H1 (cell line): ENCODE measurements around the gene TNFRSF1A. TPM values are rescaled to one million over a fixed set of nuclear protein-coding genes. Genes with fewer than 3 reads are reported as not detected.

Experiments
- CTCF ChIA-PET: fragments of 300-600 bp; sonication (Branson Sonifier 250); formaldehyde crosslinking; loops from one replicate; lab custom pipeline; 2021; ENCODE audit not compliant: partially characterized antibody; lab: Charles Lee
- POLR2A ChIA-PET: fragments of 300-600 bp; sonication (Branson Sonifier 250); formaldehyde crosslinking; loops from one replicate; lab custom pipeline; 2021; ENCODE audit warnings: inconsistent platforms; ENCODE audit not compliant: partially characterized antibody; lab: Charles Lee
- DNase-seq, 2 experiments: peaks; one replicate each; pipeline versions ENCODE4 v3.0.0 to v3.0.0-alpha.2; 2010 to 2022; ENCODE audit warnings: low spot score in 2 of 2, low read depth in 1 of 2, mixed read lengths in 1 of 2
- FAIRE-seq: peaks from 2 replicates; lab custom pipeline; 2011; peaks lifted over from hg19 to GRCh38; lab: Jason Lieb, UNC
- H2AFZ ChIP-seq: 2 replicates; pipeline ENCODE4 v1.8.1; 2012; ENCODE audit warnings: low read length, inconsistent platforms
- H2AK5ac ChIP-seq: 2 replicates; pipeline ENCODE4 v1.6.1; 2013; ENCODE audit warnings: low read depth, low read length
- H2BK120ac ChIP-seq: replicated peaks from 2 replicates; pipeline ENCODE3; 2013; ENCODE audit warnings: low read depth, low read length, inconsistent platforms
- H2BK12ac ChIP-seq: 2 replicates; pipeline ENCODE4 v1.6.1; 2013; ENCODE audit warnings: low read depth, low read length
- H2BK15ac ChIP-seq: 2 replicates; pipeline ENCODE4 v1.6.1; 2013; ENCODE audit warnings: low read length
- H2BK20ac ChIP-seq: 2 replicates; pipeline ENCODE4 v1.6.1; 2013; ENCODE audit warnings: low read length
- H2BK5ac ChIP-seq: 2 replicates; pipeline ENCODE4 v1.6.1; 2013; ENCODE audit warnings: low read depth, low read length
- H3K14ac ChIP-seq: 2 replicates; pipeline ENCODE4 v1.6.1; 2013; ENCODE audit warnings: inconsistent platforms; ENCODE audit not compliant: insufficient read length
- H3K18ac ChIP-seq: 2 replicates; pipeline ENCODE4 v1.6.1; 2013; ENCODE audit warnings: low read length; ENCODE audit errors: extremely low read depth
- H3K23ac ChIP-seq: 2 replicates; pipeline ENCODE4 v1.6.1; 2013; ENCODE audit warnings: inconsistent platforms; ENCODE audit not compliant: insufficient read length
- H3K23me2 ChIP-seq: 2 replicates; pipeline ENCODE4 v1.6.1; 2013; ENCODE audit warnings: low read depth, low read length
- H3K27ac ChIP-seq: 2 replicates; pipeline ENCODE4 v1.6.1; 2011; ENCODE audit warnings: low read depth, low read length, inconsistent platforms
- H3K27me3 ChIP-seq, 4 experiments: replicated peaks in 1 of 4; 1 replicate in 1 of 4; 2 replicates in 3 of 4; pipeline versions ENCODE4 v1.6.1 to v1.8.1; 2011 to 2013; ENCODE audit warnings: low read length in 3 of 4, mild to moderate bottlenecking in 3 of 4, inconsistent platforms in 2 of 4, mixed read lengths in 2 of 4, moderate library complexity in 1 of 4; ENCODE audit not compliant: control insufficient read depth in 3 of 4, insufficient read depth in 3 of 4; ENCODE audit errors: extremely low read depth in 1 of 4
- H3K36me3 ChIP-seq, 4 experiments: 2 replicates each; pipeline versions ENCODE4 v1.6.1 to v1.8.1; 2011 to 2013; ENCODE audit warnings: mild to moderate bottlenecking in 4 of 4, low read length in 3 of 4, moderate library complexity in 2 of 4, control low read depth in 1 of 4, inconsistent platforms in 1 of 4; ENCODE audit not compliant: insufficient read depth in 4 of 4, control insufficient read depth in 2 of 4
- H3K4ac ChIP-seq: replicated peaks from 2 replicates; pipeline ENCODE3; 2013; ENCODE audit warnings: low read length, low read depth, mixed read lengths, inconsistent platforms; ENCODE audit not compliant: insufficient read length
- H3K4me1 ChIP-seq, 4 experiments: replicated peaks in 1 of 4; 1 replicate in 1 of 4; 2 replicates in 3 of 4; pipeline versions ENCODE4 v1.6.1 to v1.8.1; 2011 to 2013; ENCODE audit warnings: low read length in 3 of 4, inconsistent platforms in 2 of 4, mixed read lengths in 1 of 4; ENCODE audit not compliant: insufficient read depth in 4 of 4, control insufficient read depth in 3 of 4
- H3K4me2 ChIP-seq, 2 experiments: 2 replicates each; pipeline versions ENCODE4 v1.6.1 to v1.8.1; 2011 to 2013; ENCODE audit warnings: low read depth in 2 of 2, low read length in 2 of 2, control low read depth in 1 of 2, inconsistent platforms in 1 of 2, mild to moderate bottlenecking in 1 of 2; ENCODE audit not compliant: insufficient read depth in 1 of 2
- H3K4me3 ChIP-seq, 4 experiments: fragments of 200-600, 300-600 bp in 1 of 4; sonication (generic), shearing (Covaris generic), sonication (Bioruptor Twin) in 1 of 4; 2 replicates each; pipeline versions ENCODE4 v1.5.1 to v1.8.1; 2011 to 2016; ENCODE audit warnings: low read length in 4 of 4, low read depth in 3 of 4, control low read depth in 2 of 4, inconsistent platforms in 2 of 4, mild to moderate bottlenecking in 2 of 4, mixed read lengths in 1 of 4, moderate library complexity in 1 of 4; ENCODE audit not compliant: insufficient read depth in 2 of 4; ENCODE audit errors: extremely low read depth in 1 of 4
- H3K56ac ChIP-seq: replicated peaks from 2 replicates; pipeline ENCODE3; 2013; ENCODE audit warnings: low read depth, mild to moderate bottlenecking, mixed read lengths, low read length, inconsistent platforms; ENCODE audit not compliant: insufficient read length
- H3K79me1 ChIP-seq: 2 replicates; pipeline ENCODE4 v1.6.1; 2013; ENCODE audit warnings: low read depth, low read length, control low read depth
- H3K79me2 ChIP-seq, 2 experiments: 2 replicates each; pipeline versions ENCODE4 v1.6.1 to v1.8.1; 2012 to 2013; ENCODE audit warnings: low read length in 2 of 2, mild to moderate bottlenecking in 2 of 2, inconsistent platforms in 1 of 2; ENCODE audit not compliant: insufficient read depth in 2 of 2, control insufficient read depth in 1 of 2
- H3K9ac ChIP-seq, 4 experiments: replicated peaks in 1 of 4; 1 replicate in 1 of 4; 2 replicates in 3 of 4; pipeline versions ENCODE4 v1.6.1 to v1.8.1; 2011 to 2013; ENCODE audit warnings: low read depth in 3 of 4, low read length in 3 of 4, control low read depth in 2 of 4, mild to moderate bottlenecking in 2 of 4, moderate library complexity in 2 of 4, inconsistent platforms in 1 of 4; ENCODE audit errors: extremely low read depth in 1 of 4
- H3K9me3 ChIP-seq, 2 experiments: 2 replicates each; pipeline versions ENCODE4 v1.6.1 to v1.8.1; 2012 to 2013; ENCODE audit warnings: mild to moderate bottlenecking in 2 of 2, moderate library complexity in 2 of 2, control low read depth in 1 of 2, inconsistent platforms in 1 of 2, low read depth in 1 of 2, low read length in 1 of 2, mixed read lengths in 1 of 2; ENCODE audit not compliant: insufficient read depth in 2 of 2
- H4K20me1 ChIP-seq, 2 experiments: replicated peaks in 1 of 2; 2 replicates each; pipeline versions ENCODE3 to v1.8.1; 2011 to 2013; ENCODE audit warnings: inconsistent platforms in 2 of 2, low read length in 2 of 2, mild to moderate bottlenecking in 1 of 2; ENCODE audit not compliant: insufficient read depth in 2 of 2, control insufficient read depth in 1 of 2
- H4K5ac ChIP-seq: 2 replicates; pipeline ENCODE4 v1.6.1; 2013; ENCODE audit warnings: low read length, low read depth, mixed read lengths, inconsistent platforms; ENCODE audit not compliant: insufficient read length
- H4K8ac ChIP-seq: 2 replicates; pipeline ENCODE4 v1.8.0; 2013; ENCODE audit warnings: mild to moderate bottlenecking, moderate library complexity, low read length, inconsistent platforms; ENCODE audit not compliant: insufficient read depth; ENCODE audit errors: extremely low read depth
- H4K91ac ChIP-seq: replicated peaks from 2 replicates; pipeline ENCODE3; 2013; ENCODE audit warnings: low read length, mixed read lengths, inconsistent platforms; ENCODE audit not compliant: insufficient read length
- ATF2 ChIP-seq: IDR thresholded peaks from 2 replicates; pipeline ENCODE4 v1.6.1; 2012; ENCODE audit warnings: low read length, inconsistent platforms
- SIRT6 ChIP-seq: IDR thresholded peaks from one replicate; pipeline ENCODE4 v1.7.1; 2012; ENCODE audit warnings: low read length, inconsistent platforms
- WGBS, 2 experiments: shearing (Covaris generic) in 1 of 2; methylation state at CpG; one replicate each; pipeline versions ENCODE4 v1.1.6 to v1.1.7; 2013 to 2015; ENCODE audit warnings: low lambda C conversion rate in 2 of 2, mixed read lengths in 2 of 2, inconsistent platforms in 1 of 2, low coverage in 1 of 2, missing lambda C conversion rate in 1 of 2; ENCODE audit not compliant: insufficient replicate concordance in 2 of 2, insufficient coverage in 1 of 2, insufficient read length in 1 of 2; ENCODE audit errors: extremely low coverage in 1 of 2, missing lambda C conversion rate in 1 of 2; 5-methylcytosine and 5-hydroxymethylcytosine counted together
- polyA plus RNA-seq, 7 experiments: library from polyadenylated mRNA; depleted of rRNA in 3 of 7; stranded (reverse) in 5 of 7; unstranded in 2 of 7; fragments of >200 nt in 5 of 7; fragments of 200-250 nt in 2 of 7; gene quantifications; 1 replicate in 5 of 7; 2 replicates in 1 of 7; 4 replicates in 1 of 7; pipeline versions ENCODE4 v1.2.1 to v1.2.3, GENCODE V29; 2011 to 2013; ENCODE audit warnings: missing spikeins in 2 of 7, mixed read lengths in 2 of 7
- total RNA-seq: library from RNA; stranded (reverse); fragmentation: NEBNext Ultra II Directional; extraction: Animal tissue kit (Norgen Biotek cat#: 25700); gene quantifications from 2 replicates; pipeline ENCODE4 v1.2.1, GENCODE V29; 2021

TNFRSF1A gene
- total and polyA plus RNA-seq, 2 of the 8 experiments (the other 6 are each of a cell fraction or from before 2014, with no cell fraction given), result 28.7 to 42.1 TPM

DNA sequence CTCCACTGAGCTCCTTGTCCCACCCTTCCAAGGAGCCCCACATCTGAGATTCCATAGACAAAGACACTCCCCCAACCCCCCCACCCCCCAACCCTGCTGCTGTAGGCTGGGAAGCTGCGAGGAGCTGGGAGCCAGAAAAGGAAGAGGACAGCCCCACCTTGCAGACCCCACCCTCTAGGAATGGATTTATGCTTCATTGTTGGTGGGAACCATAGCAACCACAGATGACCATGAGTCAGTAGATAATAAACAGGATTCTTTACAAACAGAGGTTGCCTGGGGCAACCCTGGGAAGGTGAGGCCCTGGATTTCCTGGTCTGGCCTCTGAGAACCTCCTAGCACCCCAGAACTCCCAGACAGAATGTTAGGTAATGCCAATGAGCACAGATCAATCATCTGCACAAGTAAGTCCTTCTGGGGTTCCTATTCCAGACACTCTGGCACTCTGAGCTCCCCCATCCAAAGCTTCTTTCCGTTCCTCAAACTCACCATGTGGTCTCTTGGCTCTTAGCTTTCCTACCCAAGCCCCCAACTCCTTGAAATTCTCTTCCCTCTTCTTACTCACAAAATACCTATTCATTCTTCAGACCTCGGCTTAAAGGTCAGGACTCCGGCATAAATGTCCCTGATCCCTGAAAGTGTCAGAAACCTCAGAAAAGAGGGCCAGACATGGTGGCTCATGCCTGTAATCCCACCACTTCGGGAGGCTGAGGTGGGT lies 46.6 kb downstream of the TNFRSF1A start:
- no peak for FAIRE-seq
- TF ChIP-seq SIRT6, result no peak
- TF ChIP-seq ATF2, result no peak

More for the DNA sequence above, 46.6 kb downstream of the TNFRSF1A start:
- no peak overlapping the region for H2AK5ac ChIP-seq
- H2BK12ac ChIP-seq, result peak overlapping the region; percentile 13; the same call in 1 of the 2 replicates
- no peak overlapping the region for H2BK120ac ChIP-seq
- 87% methylated on average over 5 of the region's 5 CpGs; no CpG with 5 or more reads in 1 of the 2 experiments for WGBS, 2 experiments
- no peaks in the 10 kb centered on the region for H3K79me1 ChIP-seq
- H4K8ac ChIP-seq, result no peak overlapping the region
- H4K91ac ChIP-seq, result no peak overlapping the region
- no peak for DNase-seq
- H3K4ac ChIP-seq, result no peak overlapping the region
- no peak overlapping the region for H3K18ac ChIP-seq
- ChIA-PET CTCF (interaction anchor here (0.6 to 2.3 kb wide), 6 partner anchors 10 to 258 kb away, joined by 3 to 17 read pairs (median 4); no protein-coding TSS in a partner anchor), POLR2A (no interaction called here)
- H3K23ac ChIP-seq, result no peak overlapping the region
- no peak overlapping the region for H3K4me3 ChIP-seq
- H3K4me1 ChIP-seq, result peaks cover 0 to 5% (median 0%) of the 10 kb centered on the region in 4 experiments; a peak in 1 of 7 replicates
- no peaks in the 10 kb centered on the region for H4K20me1 ChIP-seq
- H3K14ac ChIP-seq, result no peak overlapping the region
- no peaks in the 10 kb centered on the region for H3K9me3 ChIP-seq
- no peaks in the 10 kb centered on the region for H3K27me3 ChIP-seq
- H2AFZ ChIP-seq, result no peak overlapping the region
- H3K79me2 ChIP-seq, result no peaks in the 10 kb centered on the region
- no peak overlapping the region for H3K9ac ChIP-seq
- no peaks in the 10 kb centered on the region for H3K36me3 ChIP-seq
- no peaks in the 10 kb centered on the region for H3K23me2 ChIP-seq
- no peak overlapping the region for H2BK20ac ChIP-seq
- no peak overlapping the region for H2BK5ac ChIP-seq
- no peak overlapping the region for H2BK15ac ChIP-seq
- H3K27ac ChIP-seq, result no peak overlapping the region
- H3K56ac ChIP-seq, result no peak overlapping the region
- no peak overlapping the region for H4K5ac ChIP-seq
- H3K4me2 ChIP-seq, result no peak overlapping the region
